ENCODE measurements around the gene HK1.

The HK1 gene

GRCh38 chr10:69375307-69376151 lies 97.2 kb downstream of the HK1 start:
- DNase-seq (ENCODE audit: low read depth), result no peak
- TF ChIP-seq CTCF (conservative IDR thresholded peaks at IDR 0.05; ENCODE audit: low read depth, low read length), result no peak
- H3K4me3 ChIP-seq (ENCODE audit: low read length), result no peak overlapping the region

- no peak for TF ChIP-seq CTCF (conservative IDR thresholded peaks at IDR 0.05; ENCODE audit: low read depth, low read length)
- DNase-seq (ENCODE audit: low read depth), result no peak
- no peak overlapping the region for H3K4me3 ChIP-seq (ENCODE audit: low read length)
Measured at GRCh38 chr10:69376662-69377061, 98.4 kb downstream of the HK1 start.

DNA sequence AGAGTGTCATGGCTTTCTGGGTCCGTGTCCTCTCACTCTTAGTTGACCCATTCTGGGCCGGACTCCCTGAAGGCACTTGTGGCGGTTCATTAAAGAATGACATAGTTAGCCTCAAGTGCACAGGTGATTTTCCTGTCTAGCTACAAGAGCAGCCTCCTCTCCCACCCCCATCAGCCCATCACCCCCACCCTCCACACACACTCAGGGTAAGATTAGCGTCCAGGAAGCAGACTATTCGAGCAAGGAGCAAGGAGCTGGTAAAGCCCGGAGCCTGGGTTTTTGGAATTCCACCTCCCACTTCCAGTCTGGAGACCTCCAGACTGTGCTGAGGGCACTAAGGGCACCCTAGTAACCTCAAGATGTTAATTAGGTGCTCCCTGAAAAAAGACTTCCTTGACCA lies 98.9 kb downstream of the HK1 start:
- no peak for TF ChIP-seq CTCF (conservative IDR thresholded peaks at IDR 0.05; ENCODE audit: low read depth, low read length)
- H3K4me3 ChIP-seq (ENCODE audit: low read length), result no peak overlapping the region
- no peak for DNase-seq (ENCODE audit: low read depth)

- H3K4me3 ChIP-seq (ENCODE audit: low read length), result no peak overlapping the region
- TF ChIP-seq CTCF (conservative IDR thresholded peaks at IDR 0.05; ENCODE audit: low read depth, low read length), result no peak
- no peak for DNase-seq (ENCODE audit: low read depth)
Measured at GRCh38 chr10:69377933-69378332, 99.6 kb downstream of the HK1 start.

DNA sequence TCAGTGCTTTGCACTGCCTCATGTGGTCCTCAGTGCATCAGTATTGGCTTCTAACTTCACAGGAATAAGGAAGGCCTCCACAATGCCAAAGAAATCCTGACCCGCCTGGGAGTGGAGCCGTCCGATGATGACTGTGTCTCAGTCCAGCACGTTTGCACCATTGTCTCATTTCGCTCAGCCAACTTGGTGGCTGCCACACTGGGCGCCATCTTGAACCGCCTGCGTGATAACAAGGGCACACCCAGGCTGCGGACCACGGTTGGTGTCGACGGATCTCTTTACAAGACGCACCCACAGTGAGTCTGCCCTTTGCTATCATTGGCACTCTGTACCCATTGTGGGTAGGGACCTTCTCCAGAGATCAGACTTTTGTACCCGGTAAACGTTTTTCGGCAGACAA lies 101.5 kb downstream of the HK1 start:
- H3K4me3 ChIP-seq (ENCODE audit: low read length), result no peak overlapping the region
- DNase-seq (ENCODE audit: low read depth), result no peak
- no peak for TF ChIP-seq CTCF (conservative IDR thresholded peaks at IDR 0.05; ENCODE audit: low read depth, low read length)

- no peak for TF ChIP-seq CTCF (conservative IDR thresholded peaks at IDR 0.05; ENCODE audit: low read depth, low read length)
- DNase-seq (ENCODE audit: low read depth), result no peak
- H3K4me3 ChIP-seq (ENCODE audit: low read length), result no peak overlapping the region
Measured at GRCh38 chr10:69382382-69383117, 104.3 kb downstream of the HK1 start.
